Osteoblast (primary cell): ENCODE results near the gene AMN. TPM values are rescaled to one million over a fixed set of nuclear protein-coding genes. Genes with fewer than 3 reads are reported as not detected.

ENCODE experiments used
- DNase-seq: peaks from one replicate; pipeline ENCODE4 v3.0.0; 2011; ENCODE audit warnings: low spot score, mixed read lengths; ENCODE audit not compliant: insufficient read length; ENCODE audit errors: missing footprints
- H2AFZ ChIP-seq: 2 replicates; pipeline ENCODE4 v1.6.0; 2011; ENCODE audit warnings: mild to moderate bottlenecking, low read length
- H3K27ac ChIP-seq: 2 replicates; pipeline ENCODE4 v1.5.1; 2011; ENCODE audit warnings: mild to moderate bottlenecking, low read depth, low read length, moderate library complexity
- H3K27me3 ChIP-seq: 2 replicates; pipeline ENCODE4 v1.6.0; 2012; ENCODE audit warnings: mild to moderate bottlenecking, control low read depth, inconsistent platforms, low read length, moderate library complexity; ENCODE audit not compliant: insufficient read depth
- H3K36me3 ChIP-seq: 2 replicates; pipeline ENCODE4 v1.5.1; 2011; ENCODE audit warnings: mild to moderate bottlenecking, low read length, control low read depth, moderate library complexity; ENCODE audit not compliant: insufficient read depth
- H3K4me1 ChIP-seq: 2 replicates; pipeline ENCODE4 v1.5.1; 2011; ENCODE audit warnings: mild to moderate bottlenecking, low read length, control low read depth, moderate library complexity; ENCODE audit not compliant: insufficient read depth
- H3K4me2 ChIP-seq: 2 replicates; pipeline ENCODE4 v1.6.0; 2011; ENCODE audit warnings: mild to moderate bottlenecking, low read length; ENCODE audit not compliant: insufficient read depth
- H3K4me3 ChIP-seq: fragments of 200-600 bp; sonication (generic); 3 replicates; pipeline ENCODE4 v1.5.1; 2012; ENCODE audit warnings: mild to moderate bottlenecking, low read length, inconsistent platforms; ENCODE audit not compliant: insufficient read depth
- H3K79me2 ChIP-seq: 2 replicates; pipeline ENCODE4 v1.6.0; 2012; ENCODE audit warnings: mild to moderate bottlenecking, low read length, control low read depth, inconsistent platforms; ENCODE audit not compliant: insufficient read depth
- H3K9me3 ChIP-seq: 2 replicates; pipeline ENCODE4 v1.5.1; 2011; ENCODE audit warnings: low read depth, low read length, control low read depth
- H4K20me1 ChIP-seq: 2 replicates; pipeline ENCODE4 v1.6.0; 2012; ENCODE audit warnings: mild to moderate bottlenecking, low read length, control low read depth; ENCODE audit not compliant: insufficient read depth
- total RNA-seq: library from RNA; depleted of rRNA; stranded (reverse); fragments of >200 nt; gene quantifications from 2 replicates; pipeline ENCODE4 v1.2.3, GENCODE V29; 2012
- TF ChIP-seq, protein P1 (sequence below): IDR thresholded peaks from 2 replicates; pipeline ENCODE4 v1.5.1; 2011; ENCODE audit warnings: mild to moderate bottlenecking, low read depth, low read length, moderate library complexity; ENCODE audit errors: extremely low read depth

The AMN gene
- total RNA-seq, 1 donor: under 0.01 TPM

- Histone ChIP-seq H3K27me3 (no peaks in the 10 kb centered on the region), H3K9me3 (no peaks in the 10 kb centered on the region), H3K4me2 (no peak overlapping the region), H2AFZ (no peak overlapping the region), H4K20me1 (no peaks in the 10 kb centered on the region), H3K4me1 (no peaks in the 10 kb centered on the region), H3K4me3 (no peak overlapping the region), H3K36me3 (peaks cover 13% of the 10 kb centered on the region), H3K27ac (no peak overlapping the region), H3K79me2 (no peaks in the 10 kb centered on the region)
- peak; percentile 58 for DNase-seq
- TF ChIP-seq, protein P1, sequence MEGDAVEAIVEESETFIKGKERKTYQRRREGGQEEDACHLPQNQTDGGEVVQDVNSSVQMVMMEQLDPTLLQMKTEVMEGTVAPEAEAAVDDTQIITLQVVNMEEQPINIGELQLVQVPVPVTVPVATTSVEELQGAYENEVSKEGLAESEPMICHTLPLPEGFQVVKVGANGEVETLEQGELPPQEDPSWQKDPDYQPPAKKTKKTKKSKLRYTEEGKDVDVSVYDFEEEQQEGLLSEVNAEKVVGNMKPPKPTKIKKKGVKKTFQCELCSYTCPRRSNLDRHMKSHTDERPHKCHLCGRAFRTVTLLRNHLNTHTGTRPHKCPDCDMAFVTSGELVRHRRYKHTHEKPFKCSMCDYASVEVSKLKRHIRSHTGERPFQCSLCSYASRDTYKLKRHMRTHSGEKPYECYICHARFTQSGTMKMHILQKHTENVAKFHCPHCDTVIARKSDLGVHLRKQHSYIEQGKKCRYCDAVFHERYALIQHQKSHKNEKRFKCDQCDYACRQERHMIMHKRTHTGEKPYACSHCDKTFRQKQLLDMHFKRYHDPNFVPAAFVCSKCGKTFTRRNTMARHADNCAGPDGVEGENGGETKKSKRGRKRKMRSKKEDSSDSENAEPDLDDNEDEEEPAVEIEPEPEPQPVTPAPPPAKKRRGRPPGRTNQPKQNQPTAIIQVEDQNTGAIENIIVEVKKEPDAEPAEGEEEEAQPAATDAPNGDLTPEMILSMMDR: no peak
Observed at GRCh38 chr14:102906616-102907302, 15.7 kb upstream of the AMN start.

GRCh38 chr14:102907303-102907844, 15.1 kb upstream of the AMN start:
- TF ChIP-seq, protein P1: no peak
- Histone ChIP-seq H3K36me3 (peaks cover 13% of the 10 kb centered on the region), H3K4me2 (no peak overlapping the region), H3K4me3 (no peak overlapping the region), H2AFZ (no peak overlapping the region), H3K79me2 (no peaks in the 10 kb centered on the region), H4K20me1 (no peaks in the 10 kb centered on the region), H3K9me3 (no peaks in the 10 kb centered on the region), H3K27me3 (no peaks in the 10 kb centered on the region), H3K27ac (no peak overlapping the region), H3K4me1 (no peaks in the 10 kb centered on the region)
- peak; percentile 45 for DNase-seq

- TF ChIP-seq, protein P1: no peak
- peak; percentile 49 for DNase-seq
- H3K4me3 ChIP-seq: no peak overlapping the region
- no peaks in the 10 kb centered on the region for H3K79me2 ChIP-seq
- no peaks in the 10 kb centered on the region for H3K9me3 ChIP-seq
- H3K4me1 ChIP-seq: no peaks in the 10 kb centered on the region
- no peak overlapping the region for H2AFZ ChIP-seq
- H4K20me1 ChIP-seq: no peaks in the 10 kb centered on the region
- no peak overlapping the region for H3K27ac ChIP-seq
- H3K27me3 ChIP-seq: no peaks in the 10 kb centered on the region
- no peak overlapping the region for H3K4me2 ChIP-seq
- peaks cover 13% of the 10 kb centered on the region for H3K36me3 ChIP-seq
Observed at GRCh38 chr14:102907980-102908730, 14.3 kb upstream of the AMN start.

DNA sequence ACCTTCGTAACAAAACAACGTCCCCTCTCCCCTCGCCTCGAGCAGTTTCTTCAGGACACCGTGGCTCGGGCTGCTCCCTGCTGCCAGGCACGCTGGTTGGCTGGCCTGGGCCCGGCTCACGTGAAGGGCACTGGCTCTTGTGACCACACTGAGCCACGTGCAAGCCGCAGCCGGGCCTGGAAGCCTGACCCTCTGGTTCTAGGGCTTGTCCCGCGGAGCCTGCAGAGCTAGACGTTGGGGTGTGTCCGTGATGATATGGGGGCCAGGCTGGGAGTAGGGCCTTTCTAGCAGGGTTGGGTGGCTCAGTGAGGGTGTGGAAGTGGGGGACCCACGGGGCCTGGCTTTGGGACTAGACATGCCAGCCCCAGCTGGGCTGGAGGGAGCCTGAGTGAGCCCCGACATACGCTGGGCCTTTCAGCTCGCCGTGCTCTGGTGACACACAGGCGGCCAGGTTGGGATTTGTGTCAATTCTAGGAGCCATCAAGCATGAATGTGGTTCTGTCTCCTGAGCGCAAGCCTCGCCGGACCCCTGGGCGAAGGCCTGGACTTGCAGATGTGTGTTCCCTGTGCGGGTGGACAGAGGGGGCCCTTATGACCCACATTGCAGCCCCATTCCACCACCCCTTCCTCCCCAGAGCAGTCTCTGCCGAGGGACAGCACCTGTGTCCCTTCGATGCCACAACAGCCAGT, 13.6 kb upstream of the AMN start:
- Histone ChIP-seq H4K20me1 (no peaks in the 10 kb centered on the region), H3K79me2 (no peaks in the 10 kb centered on the region), H2AFZ (no peak overlapping the region), H3K36me3 (peaks cover 13% of the 10 kb centered on the region), H3K4me3 (no peak overlapping the region), H3K27me3 (no peaks in the 10 kb centered on the region), H3K4me2 (no peak overlapping the region), H3K27ac (no peak overlapping the region), H3K4me1 (no peaks in the 10 kb centered on the region), H3K9me3 (no peaks in the 10 kb centered on the region)
- TF ChIP-seq, protein P1: no peak
- DNase-seq: peak; percentile 65
